Activated B cell treated with CpG ODN at 0.5 μM for 24 hours (primary cell): ENCODE data around the gene PGF. TPM values are rescaled to one million over a fixed set of nuclear protein-coding genes. Genes with fewer than 3 reads are reported as not detected.
"Not testable (repeated sequence)": the region's sequence is repeated elsewhere in the genome, so short reads cannot be mapped to it uniquely, and the experiment has no call there.

Experiments
- ATAC-seq: fragments of 200-7000 bp; cut with Tn5 transposase; one replicate; pipeline ENCODE4 v1.10.0; 2021; ENCODE audit warnings: low read depth, mild to moderate bottlenecking, moderate library complexity
- CTCF ChIA-PET: fragments of 350-600 bp; sonication (Branson Sonifier 250); formaldehyde crosslinking; loops from one replicate; lab custom pipeline; 2021; ENCODE audit warnings: antibody characterized with exemption; lab: Charles Lee
- POLR2A ChIA-PET: fragments of 350-600 bp; sonication (Branson Sonifier 250); formaldehyde crosslinking; loops from one replicate; lab custom pipeline; 2021; ENCODE audit warnings: antibody characterized with exemption; lab: Charles Lee
- DNase-seq: peaks from one replicate; pipeline ENCODE4 v3.0.0; 2022
- H3K27ac Mint-ChIP-seq: one replicate; pipeline ENCODE4 v1.8.0; 2020; ENCODE audit warnings: mixed read lengths
- H3K27me3 Mint-ChIP-seq: one replicate; pipeline ENCODE4 v1.8.0; 2021; ENCODE audit warnings: mixed read lengths
- H3K36me3 Mint-ChIP-seq: one replicate; pipeline ENCODE4 v1.8.0; 2021; ENCODE audit warnings: low read depth, mixed read lengths
- H3K4me1 Mint-ChIP-seq: one replicate; pipeline ENCODE4 v1.8.0; 2021; ENCODE audit warnings: mixed read lengths
- H3K4me3 Mint-ChIP-seq: one replicate; pipeline ENCODE4 v1.8.0; 2020; ENCODE audit warnings: mild to moderate bottlenecking, mixed read lengths
- H3K9me3 Mint-ChIP-seq: one replicate; pipeline ENCODE4 v1.8.0; 2020; ENCODE audit warnings: mixed read lengths
- intact Hi-C: fragments of 100-400 bp; cut with micrococcal nuclease; formaldehyde crosslinking; loops from one replicate; pipeline ENCODE4 v1.15.1; 2024
- total RNA-seq: library from RNA; stranded (reverse); gene quantifications from 2 replicates; pipeline ENCODE4 v1.2.3, GENCODE V29; 2022
- TF ChIP-seq, protein P1 (sequence below): fragments of 200-600 bp; IDR thresholded peaks from one replicate; pipeline ENCODE4 v1.8.0; 2022; ENCODE audit warnings: antibody characterized with exemption, mild to moderate bottlenecking

Gene PGF
- total RNA-seq, 1 donor from 2014 or later: not detected

GRCh38 chr14:75001261-75001660 is 45.9 kb upstream of the PGF start:
- Mint-ChIP-seq H3K27ac (no peak overlapping the region), H3K4me3 (no peak overlapping the region), H3K27me3 (no peaks in the 10 kb centered on the region), H3K9me3 (no peaks in the 10 kb centered on the region), H3K4me1 (peaks cover 25% of the 10 kb centered on the region), H3K36me3 (peaks cover 27% of the 10 kb centered on the region)
- DNase-seq (no peak), ATAC-seq (no peak)
- CTCF ChIA-PET: interaction anchor here (2.9 kb wide), 1 partner anchor 140 kb away, joined by 9 read pairs; no protein-coding TSS in a partner anchor
- POLR2A ChIA-PET: no interaction called here
- TF ChIP-seq, protein P1, sequence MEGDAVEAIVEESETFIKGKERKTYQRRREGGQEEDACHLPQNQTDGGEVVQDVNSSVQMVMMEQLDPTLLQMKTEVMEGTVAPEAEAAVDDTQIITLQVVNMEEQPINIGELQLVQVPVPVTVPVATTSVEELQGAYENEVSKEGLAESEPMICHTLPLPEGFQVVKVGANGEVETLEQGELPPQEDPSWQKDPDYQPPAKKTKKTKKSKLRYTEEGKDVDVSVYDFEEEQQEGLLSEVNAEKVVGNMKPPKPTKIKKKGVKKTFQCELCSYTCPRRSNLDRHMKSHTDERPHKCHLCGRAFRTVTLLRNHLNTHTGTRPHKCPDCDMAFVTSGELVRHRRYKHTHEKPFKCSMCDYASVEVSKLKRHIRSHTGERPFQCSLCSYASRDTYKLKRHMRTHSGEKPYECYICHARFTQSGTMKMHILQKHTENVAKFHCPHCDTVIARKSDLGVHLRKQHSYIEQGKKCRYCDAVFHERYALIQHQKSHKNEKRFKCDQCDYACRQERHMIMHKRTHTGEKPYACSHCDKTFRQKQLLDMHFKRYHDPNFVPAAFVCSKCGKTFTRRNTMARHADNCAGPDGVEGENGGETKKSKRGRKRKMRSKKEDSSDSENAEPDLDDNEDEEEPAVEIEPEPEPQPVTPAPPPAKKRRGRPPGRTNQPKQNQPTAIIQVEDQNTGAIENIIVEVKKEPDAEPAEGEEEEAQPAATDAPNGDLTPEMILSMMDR: no peak
- intact Hi-C loops: loop anchor here (5.0 kb wide), 2 partner anchors 39 to 1151 kb away; partner anchors contain the start of gene GPATCH2L

DNA sequence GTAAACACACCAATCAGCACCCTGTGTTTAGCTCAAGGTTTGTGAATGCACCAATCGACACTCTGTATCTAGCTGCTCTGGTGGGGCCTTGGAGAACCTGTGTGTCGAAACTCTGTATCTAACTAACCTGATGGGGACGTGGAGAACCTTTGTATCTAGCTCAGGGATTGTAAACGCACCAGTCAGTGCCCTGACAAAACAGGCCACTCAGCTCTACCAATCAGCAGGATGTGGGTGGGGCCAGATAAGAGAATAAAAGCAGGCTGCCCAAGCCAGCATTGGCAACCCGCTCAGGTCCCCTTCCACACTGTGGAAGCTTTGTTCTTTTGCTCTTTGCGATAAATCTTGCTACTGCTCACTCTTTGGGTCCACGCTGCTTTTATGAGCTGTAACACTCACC is 40.4 kb upstream of the PGF start:
- H3K27ac Mint-ChIP-seq, H3K36me3 Mint-ChIP-seq, ATAC-seq, POLR2A ChIA-PET, CTCF ChIA-PET, H3K4me1 Mint-ChIP-seq, H3K9me3 Mint-ChIP-seq, H3K27me3 Mint-ChIP-seq, H3K4me3 Mint-ChIP-seq, intact Hi-C loops, DNase-seq: not testable (repeated sequence)

DNA sequence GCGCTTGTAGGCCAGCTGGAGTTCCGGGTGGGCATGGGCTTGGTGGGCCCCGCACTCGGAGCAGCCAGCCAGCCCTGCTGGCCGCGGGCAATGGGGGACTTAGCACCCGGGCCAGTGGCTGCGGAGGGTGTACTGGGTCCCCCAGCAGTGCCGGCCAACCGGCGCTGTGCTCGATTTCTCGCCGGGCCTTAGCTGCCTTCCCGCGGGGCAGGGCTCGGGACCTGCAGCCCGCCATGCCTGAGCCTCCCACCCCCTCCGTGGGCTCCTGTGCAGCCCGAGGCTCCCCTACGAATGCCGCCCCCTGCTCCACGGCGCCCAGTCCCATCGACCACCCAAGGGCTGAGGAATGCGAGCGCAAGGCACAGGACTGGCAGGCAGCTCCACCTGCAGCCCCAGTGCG is 38.8 kb upstream of the PGF start:
- POLR2A ChIA-PET, CTCF ChIA-PET, H3K27ac Mint-ChIP-seq, DNase-seq, H3K4me1 Mint-ChIP-seq, intact Hi-C loops, H3K9me3 Mint-ChIP-seq, H3K27me3 Mint-ChIP-seq, H3K36me3 Mint-ChIP-seq, H3K4me3 Mint-ChIP-seq, ATAC-seq: not testable (repeated sequence)

- ChIA-PET POLR2A (no interaction called here), CTCF (no interaction called here)
- no peaks in the 10 kb centered on the region for H3K4me1 Mint-ChIP-seq
- no peaks in the 10 kb centered on the region for H3K27me3 Mint-ChIP-seq
- H3K36me3 Mint-ChIP-seq: no peaks in the 10 kb centered on the region
- TF ChIP-seq, protein P1: no peak
- no peak for DNase-seq
- H3K9me3 Mint-ChIP-seq: no peaks in the 10 kb centered on the region
- no peak overlapping the region for H3K4me3 Mint-ChIP-seq
- no peak overlapping the region for H3K27ac Mint-ChIP-seq
- ATAC-seq: no peak
- intact Hi-C loops: no loop called here
Observed at GRCh38 chr14:74988993-74989392, 33.6 kb upstream of the PGF start.

DNA sequence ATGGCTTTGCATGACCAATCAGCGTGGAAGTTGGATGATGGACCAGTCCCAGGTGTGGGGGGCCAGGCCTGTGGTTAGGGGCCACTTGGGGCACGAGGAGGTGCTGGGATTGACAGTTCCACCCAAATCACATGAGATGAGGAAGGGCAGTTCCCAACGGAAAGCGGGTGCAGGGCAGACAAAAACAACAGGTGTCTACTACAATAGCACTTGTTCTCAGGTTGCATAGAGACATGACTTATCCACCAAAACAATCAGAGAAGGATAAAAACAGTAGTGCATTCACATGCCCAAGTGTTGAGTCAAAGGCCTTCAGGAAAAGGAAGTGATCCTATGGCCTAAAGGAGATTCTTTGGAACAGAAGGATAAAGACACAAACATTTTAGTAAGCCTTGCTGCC is 32.7 kb upstream of the PGF start:
- Mint-ChIP-seq H3K4me3 (no peak overlapping the region), H3K4me1 (no peaks in the 10 kb centered on the region), H3K27me3 (no peaks in the 10 kb centered on the region), H3K27ac (no peak overlapping the region), H3K9me3 (no peaks in the 10 kb centered on the region), H3K36me3 (no peaks in the 10 kb centered on the region)
- TF ChIP-seq, protein P1: no peak
- intact Hi-C loops: no loop called here
- DNase-seq (no peak), ATAC-seq (no peak)
- ChIA-PET CTCF (no interaction called here), POLR2A (no interaction called here)

DNA sequence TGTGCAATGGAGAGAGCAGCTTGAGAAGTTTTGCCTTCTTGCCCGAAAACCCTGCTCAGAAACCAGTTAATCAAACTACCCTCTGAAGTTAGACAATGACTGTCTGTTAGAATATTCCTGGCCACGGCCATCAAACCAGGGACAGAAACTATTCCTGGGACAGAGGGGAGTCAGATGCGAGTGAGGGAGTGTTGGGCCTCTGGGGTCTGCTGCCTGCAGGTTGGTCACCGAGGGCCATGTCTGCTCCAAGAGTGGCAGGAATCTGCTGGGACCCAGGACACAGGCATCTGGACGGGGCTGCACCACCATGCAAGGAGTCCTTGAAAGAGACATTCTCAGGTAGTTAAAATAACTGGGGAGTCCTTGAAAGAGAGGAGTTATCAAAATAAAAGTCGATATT is 30.4 kb upstream of the PGF start:
- Mint-ChIP-seq H3K9me3 (no peaks in the 10 kb centered on the region), H3K36me3 (no peaks in the 10 kb centered on the region), H3K4me3 (no peak overlapping the region), H3K27ac (no peak overlapping the region), H3K27me3 (no peaks in the 10 kb centered on the region), H3K4me1 (no peaks in the 10 kb centered on the region)
- intact Hi-C loops: no loop called here
- ChIA-PET POLR2A (no interaction called here), CTCF (no interaction called here)
- no peak for DNase-seq
- TF ChIP-seq, protein P1: no peak
- ATAC-seq: no peak
